ENCODE results near the gene SCNN1A. TPM values are rescaled to one million over a fixed set of nuclear protein-coding genes. Genes with fewer than 3 reads are reported as not detected.
A peak's percentile ranks its signal among the peaks of the same experiment; 100 is the strongest.

The SCNN1A gene
- total RNA-seq, 4 donors from 2014 or later = 15.9 to 46.5 (median 18.8) TPM

DNA sequence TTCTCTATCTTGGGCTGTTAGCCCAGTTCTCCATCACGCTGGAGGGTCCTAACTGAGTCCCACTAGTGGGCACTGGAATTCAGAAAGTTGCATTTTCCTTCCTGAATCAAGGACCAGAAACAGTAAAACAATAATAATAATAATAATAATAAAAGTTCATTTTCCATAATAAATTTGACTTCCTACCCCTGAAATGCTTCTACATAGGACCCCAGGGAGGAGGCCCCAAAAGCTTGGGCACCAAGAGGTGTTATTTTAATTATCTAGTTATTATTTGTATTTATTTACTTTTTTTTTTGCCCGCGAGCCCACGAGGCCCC lies 12.4 kb downstream of the SCNN1A start:
- H3K4me3 ChIP-seq = peak overlapping the region in 3 of 4 donors; percentile 44 to 72 (median 56)
- peak overlapping the region; percentile 72 to 95 (median 90) for H3K27ac ChIP-seq
- peaks cover 0 to 40% (median 8%) of the 10 kb centered on the region in 4 donors for H3K4me1 ChIP-seq
- no peak for DNase-seq (ENCODE audit: low spot score in 2 of 2)
- no peaks in the 10 kb centered on the region for H3K27me3 ChIP-seq
- H3K36me3 ChIP-seq = no peaks in the 10 kb centered on the region
- no peaks in the 10 kb centered on the region for H3K9me3 ChIP-seq
- TF ChIP-seq, protein P1, sequence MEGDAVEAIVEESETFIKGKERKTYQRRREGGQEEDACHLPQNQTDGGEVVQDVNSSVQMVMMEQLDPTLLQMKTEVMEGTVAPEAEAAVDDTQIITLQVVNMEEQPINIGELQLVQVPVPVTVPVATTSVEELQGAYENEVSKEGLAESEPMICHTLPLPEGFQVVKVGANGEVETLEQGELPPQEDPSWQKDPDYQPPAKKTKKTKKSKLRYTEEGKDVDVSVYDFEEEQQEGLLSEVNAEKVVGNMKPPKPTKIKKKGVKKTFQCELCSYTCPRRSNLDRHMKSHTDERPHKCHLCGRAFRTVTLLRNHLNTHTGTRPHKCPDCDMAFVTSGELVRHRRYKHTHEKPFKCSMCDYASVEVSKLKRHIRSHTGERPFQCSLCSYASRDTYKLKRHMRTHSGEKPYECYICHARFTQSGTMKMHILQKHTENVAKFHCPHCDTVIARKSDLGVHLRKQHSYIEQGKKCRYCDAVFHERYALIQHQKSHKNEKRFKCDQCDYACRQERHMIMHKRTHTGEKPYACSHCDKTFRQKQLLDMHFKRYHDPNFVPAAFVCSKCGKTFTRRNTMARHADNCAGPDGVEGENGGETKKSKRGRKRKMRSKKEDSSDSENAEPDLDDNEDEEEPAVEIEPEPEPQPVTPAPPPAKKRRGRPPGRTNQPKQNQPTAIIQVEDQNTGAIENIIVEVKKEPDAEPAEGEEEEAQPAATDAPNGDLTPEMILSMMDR (IDR thresholded peaks at IDR 0.05) = no peak
- 11 to 12% methylated on average over 4 of the region's 4 CpGs for whole genome bisulfite sequencing, 2 donors

DNA sequence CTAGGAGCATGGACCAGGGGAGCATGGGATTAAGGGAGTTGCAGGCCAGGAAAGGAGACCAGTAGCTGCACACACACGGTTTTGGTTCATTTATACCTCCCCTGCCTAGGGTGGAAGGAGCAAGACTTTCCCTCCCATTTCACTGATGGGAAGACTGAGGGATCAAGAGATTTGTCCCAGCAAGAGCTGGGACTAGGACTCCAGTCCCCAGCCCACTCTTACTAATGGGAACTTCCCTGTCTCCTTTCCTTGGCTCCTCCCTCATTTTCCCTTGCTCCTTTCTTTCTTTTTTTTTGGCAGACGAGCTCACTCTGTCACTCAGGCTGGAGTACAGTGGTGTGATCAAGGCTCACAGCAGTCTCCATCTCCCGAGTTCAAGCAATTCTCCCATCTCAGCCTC lies 13.0 kb downstream of the SCNN1A start:
- DNase-seq (ENCODE audit: low spot score in 2 of 2) = no peak
- H3K4me3 ChIP-seq = no peak overlapping the region
- H3K4me1 ChIP-seq = peaks cover 0 to 35% (median 8%) of the 10 kb centered on the region in 4 donors
- H3K36me3 ChIP-seq = no peaks in the 10 kb centered on the region
- no peak for TF ChIP-seq POLR2A (IDR thresholded peaks at IDR 0.05)
- TF ChIP-seq, protein P1 (IDR thresholded peaks at IDR 0.05) = no peak
- TF ChIP-seq EP300 (IDR thresholded peaks at IDR 0.05) = no peak
- WGBS, 2 donors = 68 to 70% methylated on average over 3 of the region's 3 CpGs
- peak overlapping the region in 3 of 4 donors; percentile 90 to 95 (median 91) for H3K27ac ChIP-seq
- no peaks in the 10 kb centered on the region for H3K9me3 ChIP-seq
- H3K27me3 ChIP-seq = no peaks in the 10 kb centered on the region

DNA sequence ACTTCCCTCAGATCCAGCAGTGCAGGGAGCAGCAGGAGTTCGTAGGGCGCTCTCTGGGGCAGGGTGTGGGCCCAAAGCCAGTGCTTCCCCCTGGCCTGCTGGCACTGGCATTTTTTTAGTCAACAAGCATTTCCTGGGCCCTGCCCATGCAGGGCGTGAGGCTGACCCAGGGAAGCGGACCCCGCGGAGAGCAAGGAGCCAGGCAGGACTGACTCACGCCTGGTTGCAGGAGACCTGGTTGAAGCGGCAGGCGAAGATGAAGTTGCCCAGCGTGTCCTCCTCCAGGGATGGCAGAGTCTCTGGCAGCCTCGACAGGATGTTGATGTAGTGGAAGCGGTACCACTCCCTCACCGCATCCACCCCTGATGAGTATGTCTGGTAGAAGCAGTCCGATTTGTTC lies 13.5 kb downstream of the SCNN1A start:
- WGBS, 2 donors = 50 to 66% methylated on average over 14 of the region's 14 CpGs
- peak in 1 of 2 donors; percentile 38 for TF ChIP-seq EP300 (IDR thresholded peaks at IDR 0.05)
- TF ChIP-seq POLR2A (IDR thresholded peaks at IDR 0.05) = no peak
- Histone ChIP-seq H3K9me3 (no peaks in the 10 kb centered on the region), H3K27ac (peak overlapping the region in 3 of 4 donors; percentile 50 to 95 (median 90)), H3K27me3 (no peaks in the 10 kb centered on the region), H3K36me3 (no peaks in the 10 kb centered on the region), H3K4me3 (no peak overlapping the region), H3K4me1 (peaks cover 0 to 33% (median 8%) of the 10 kb centered on the region in 4 donors)
- DNase-seq (ENCODE audit: low spot score in 2 of 2) = no peak

DNA sequence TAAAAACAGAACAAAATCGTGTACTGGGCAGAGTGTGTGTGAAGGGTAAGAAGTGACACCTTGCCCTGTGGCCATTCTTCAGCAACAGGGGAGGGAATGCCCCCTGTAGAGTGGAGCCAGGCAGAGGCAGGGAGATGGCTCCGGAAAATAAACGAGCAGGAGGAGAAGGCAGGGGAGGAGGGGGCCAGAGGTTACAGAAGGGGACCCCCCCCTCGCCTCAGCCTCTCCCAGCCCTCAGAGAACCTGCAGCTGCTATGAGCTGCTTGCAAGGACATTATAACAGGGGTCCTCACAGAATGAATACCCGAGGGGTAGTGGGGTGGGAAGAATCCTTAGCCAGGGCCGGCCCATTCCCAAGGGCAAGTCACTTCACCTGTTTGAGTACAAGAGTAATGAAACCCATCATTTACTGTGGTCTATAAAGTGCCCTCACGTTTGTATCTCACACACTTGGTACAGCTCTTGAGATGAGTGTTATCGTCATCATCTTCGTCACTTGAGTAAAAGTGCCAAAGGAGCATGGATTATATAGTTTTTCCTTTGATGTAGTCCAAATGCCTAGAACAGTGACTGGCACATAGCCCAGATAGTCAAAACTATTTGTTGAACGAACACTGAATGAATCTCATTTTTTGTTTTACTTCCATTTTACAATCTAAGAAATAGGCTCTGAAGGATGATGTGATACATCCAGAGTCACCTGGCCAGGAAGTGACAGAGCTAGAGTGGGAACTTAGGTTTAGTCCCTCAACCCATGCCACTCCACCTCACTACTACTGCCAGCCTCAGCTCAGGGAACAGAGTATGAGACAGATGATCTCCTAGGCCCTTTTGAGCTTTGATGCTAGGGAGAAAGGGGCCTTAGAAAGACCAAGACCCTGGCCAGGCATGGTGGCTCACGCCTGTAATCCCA lies 14.5 kb downstream of the SCNN1A start:
- H3K9me3 ChIP-seq = no peaks in the 10 kb centered on the region
- DNase-seq (ENCODE audit: low spot score in 2 of 2) = no peak
- H3K4me3 ChIP-seq = no peak overlapping the region
- H3K27me3 ChIP-seq = no peaks in the 10 kb centered on the region
- H3K36me3 ChIP-seq = no peaks in the 10 kb centered on the region
- peaks cover 0 to 33% (median 8%) of the 10 kb centered on the region in 4 donors for H3K4me1 ChIP-seq
- 52 to 57% methylated on average over 11 of the region's 11 CpGs for WGBS, 2 donors
- TF ChIP-seq POLR2A (IDR thresholded peaks at IDR 0.05) (no peak), EP300 (IDR thresholded peaks at IDR 0.05) (no peak)
- TF ChIP-seq, protein P1 (IDR thresholded peaks at IDR 0.05) = no peak
- peak overlapping the region in 3 of 4 donors; percentile 50 to 95 (median 52) for H3K27ac ChIP-seq

DNA sequence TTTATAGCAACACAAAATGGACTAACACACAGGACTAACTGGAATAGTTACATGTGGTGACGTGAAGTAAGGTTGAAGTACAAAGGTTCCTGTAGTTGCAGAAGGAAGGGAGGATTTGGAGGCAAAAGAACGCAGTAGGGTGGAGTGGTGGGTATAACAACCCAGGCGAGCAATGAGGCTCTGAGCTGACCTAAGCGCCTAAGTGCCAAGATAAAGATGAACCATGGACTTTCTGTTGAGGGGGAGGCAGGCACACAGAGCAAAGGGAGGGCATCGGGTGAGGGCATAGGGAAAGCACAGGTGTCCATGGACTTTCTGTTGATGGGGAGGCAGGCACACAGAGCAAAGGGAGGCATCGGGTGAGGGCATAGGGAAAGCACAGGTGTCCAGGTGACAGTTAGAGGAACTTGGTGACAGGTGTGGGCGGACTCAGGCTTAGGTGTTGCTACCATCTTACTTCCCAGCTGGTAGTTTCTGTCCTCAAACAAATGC lies 15.2 kb downstream of the SCNN1A start:
- H3K9me3 ChIP-seq = no peaks in the 10 kb centered on the region
- no peaks in the 10 kb centered on the region for H3K36me3 ChIP-seq
- no peaks in the 10 kb centered on the region for H3K27me3 ChIP-seq
- H3K27ac ChIP-seq = peak overlapping the region in 1 of 4 donors; percentile 52
- WGBS, 2 donors = 80 to 90% methylated on average over 7 of the region's 7 CpGs
- no peak for DNase-seq (ENCODE audit: low spot score in 2 of 2)
- no peak overlapping the region for H3K4me3 ChIP-seq
- no peak for TF ChIP-seq POLR2A (IDR thresholded peaks at IDR 0.05)
- TF ChIP-seq EP300 (IDR thresholded peaks at IDR 0.05) = no peak
- TF ChIP-seq, protein P1 (IDR thresholded peaks at IDR 0.05) = no peak
- peaks cover 0 to 33% (median 8%) of the 10 kb centered on the region in 4 donors for H3K4me1 ChIP-seq

All from tibial nerve (tissue), 4 donors.